ENCODE results near the gene CDH23.

The CDH23 gene

DNA sequence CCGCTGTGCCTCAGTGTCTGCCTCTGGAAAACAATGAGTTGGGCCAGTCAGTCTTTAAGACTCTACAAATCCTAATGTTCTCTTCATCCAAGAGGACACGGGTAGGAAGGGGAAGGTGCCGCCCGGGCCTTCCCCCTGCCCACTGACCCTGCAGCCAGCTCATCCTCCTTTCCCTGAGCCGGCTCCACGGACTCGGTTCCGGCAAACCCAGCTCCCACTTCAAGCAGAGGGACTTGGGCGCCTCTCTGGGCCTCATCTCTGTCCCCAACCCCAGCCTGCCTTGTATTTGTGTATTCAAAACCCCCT is 227.2 kb downstream of the CDH23 start:
- TF ChIP-seq ESRRG (CRISPR knock-in tag; IDR thresholded peaks at IDR 0.05) (no peak), ZFP30 (CRISPR knock-in tag; IDR thresholded peaks at IDR 0.05) (no peak), GLIS3 (CRISPR knock-in tag; IDR thresholded peaks at IDR 0.05) (no peak), TSHZ2 (CRISPR knock-in tag; IDR thresholded peaks at IDR 0.05) (no peak), RARB (CRISPR knock-in tag; IDR thresholded peaks at IDR 0.05) (no peak), PPARA (CRISPR knock-in tag; IDR thresholded peaks at IDR 0.05; ENCODE audit: borderline replicate concordance) (no peak)

GRCh38 chr10:71625445-71626175 is 228.9 kb downstream of the CDH23 start:
- no peak for TF ChIP-seq ARNTL (CRISPR knock-in tag; IDR thresholded peaks at IDR 0.05; ENCODE audit: borderline replicate concordance, low read depth)
- ATAC-seq, result no peak

More for the DNA sequence above, 227.2 kb downstream of the CDH23 start:
- no peak for ATAC-seq

GRCh38 chr10:71627230-71627939 is 230.7 kb downstream of the CDH23 start:
- ATAC-seq, result no peak
- TF ChIP-seq ZNF8 (CRISPR knock-in tag; IDR thresholded peaks at IDR 0.05) (no peak), PPARA (CRISPR knock-in tag; IDR thresholded peaks at IDR 0.05; ENCODE audit: borderline replicate concordance) (no peak), ZNF565 (CRISPR knock-in tag; conservative IDR thresholded peaks at IDR 0.05; ENCODE audit: low read depth) (no peak)

DNA sequence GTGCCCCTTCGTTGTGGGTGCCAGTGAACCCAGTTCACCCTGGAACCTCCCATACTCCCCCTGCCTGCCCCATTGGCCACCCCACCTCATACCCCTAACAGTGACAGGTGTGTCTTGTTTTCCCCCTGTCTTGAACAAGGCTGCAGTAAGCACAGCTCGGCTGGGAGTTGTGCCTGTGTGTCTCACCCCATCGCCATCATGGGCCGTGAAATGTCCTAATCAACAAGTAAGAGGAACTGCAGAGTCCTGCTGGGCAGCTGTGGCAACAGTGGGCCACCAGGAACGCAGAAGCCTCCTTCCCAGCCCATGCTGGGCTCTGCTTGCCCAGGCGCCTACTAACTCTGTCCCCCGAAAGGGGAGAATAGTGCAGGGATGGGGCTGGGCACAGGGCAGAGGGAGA is 231.2 kb downstream of the CDH23 start:
- ATAC-seq, result no peak
- no peak for TF ChIP-seq ZNF70 (CRISPR knock-in tag; IDR thresholded peaks at IDR 0.05)
- no peak for TF ChIP-seq POU6F1 (CRISPR knock-in tag; IDR thresholded peaks at IDR 0.05; ENCODE audit: borderline replicate concordance, low read depth)
- TF ChIP-seq ZFP30 (CRISPR knock-in tag; IDR thresholded peaks at IDR 0.05), result no peak
- no peak for TF ChIP-seq ESRRG (CRISPR knock-in tag; IDR thresholded peaks at IDR 0.05)
- TF ChIP-seq ZNF565 (CRISPR knock-in tag; conservative IDR thresholded peaks at IDR 0.05; ENCODE audit: low read depth), result no peak
- TF ChIP-seq, protein P1, sequence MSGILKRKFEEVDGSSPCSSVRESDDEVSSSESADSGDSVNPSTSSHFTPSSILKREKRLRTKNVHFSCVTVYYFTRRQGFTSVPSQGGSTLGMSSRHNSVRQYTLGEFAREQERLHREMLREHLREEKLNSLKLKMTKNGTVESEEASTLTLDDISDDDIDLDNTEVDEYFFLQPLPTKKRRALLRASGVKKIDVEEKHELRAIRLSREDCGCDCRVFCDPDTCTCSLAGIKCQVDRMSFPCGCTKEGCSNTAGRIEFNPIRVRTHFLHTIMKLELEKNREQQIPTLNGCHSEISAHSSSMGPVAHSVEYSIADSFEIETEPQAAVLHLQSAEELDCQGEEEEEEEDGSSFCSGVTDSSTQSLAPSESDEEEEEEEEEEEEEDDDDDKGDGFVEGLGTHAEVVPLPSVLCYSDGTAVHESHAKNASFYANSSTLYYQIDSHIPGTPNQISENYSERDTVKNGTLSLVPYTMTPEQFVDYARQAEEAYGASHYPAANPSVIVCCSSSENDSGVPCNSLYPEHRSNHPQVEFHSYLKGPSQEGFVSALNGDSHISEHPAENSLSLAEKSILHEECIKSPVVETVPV (CRISPR knock-in tag; IDR thresholded peaks at IDR 0.05), result no peak
- no peak for TF ChIP-seq TOX (CRISPR knock-in tag; IDR thresholded peaks at IDR 0.05; ENCODE audit: borderline replicate concordance)
- TF ChIP-seq TSHZ2 (CRISPR knock-in tag; IDR thresholded peaks at IDR 0.05), result no peak
- no peak for TF ChIP-seq ISL1 (CRISPR knock-in tag; IDR thresholded peaks at IDR 0.05)
- no peak for TF ChIP-seq PPARA (CRISPR knock-in tag; IDR thresholded peaks at IDR 0.05; ENCODE audit: borderline replicate concordance)
- no peak for TF ChIP-seq ZNF8 (CRISPR knock-in tag; IDR thresholded peaks at IDR 0.05)
- TF ChIP-seq, protein P2, sequence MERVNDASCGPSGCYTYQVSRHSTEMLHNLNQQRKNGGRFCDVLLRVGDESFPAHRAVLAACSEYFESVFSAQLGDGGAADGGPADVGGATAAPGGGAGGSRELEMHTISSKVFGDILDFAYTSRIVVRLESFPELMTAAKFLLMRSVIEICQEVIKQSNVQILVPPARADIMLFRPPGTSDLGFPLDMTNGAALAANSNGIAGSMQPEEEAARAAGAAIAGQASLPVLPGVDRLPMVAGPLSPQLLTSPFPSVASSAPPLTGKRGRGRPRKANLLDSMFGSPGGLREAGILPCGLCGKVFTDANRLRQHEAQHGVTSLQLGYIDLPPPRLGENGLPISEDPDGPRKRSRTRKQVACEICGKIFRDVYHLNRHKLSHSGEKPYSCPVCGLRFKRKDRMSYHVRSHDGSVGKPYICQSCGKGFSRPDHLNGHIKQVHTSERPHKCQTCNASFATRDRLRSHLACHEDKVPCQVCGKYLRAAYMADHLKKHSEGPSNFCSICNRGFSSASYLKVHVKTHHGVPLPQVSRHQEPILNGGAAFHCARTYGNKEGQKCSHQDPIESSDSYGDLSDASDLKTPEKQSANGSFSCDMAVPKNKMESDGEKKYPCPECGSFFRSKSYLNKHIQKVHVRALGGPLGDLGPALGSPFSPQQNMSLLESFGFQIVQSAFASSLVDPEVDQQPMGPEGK (CRISPR knock-in tag; IDR thresholded peaks at IDR 0.05; ENCODE audit: borderline replicate concordance), result no peak
- no peak for TF ChIP-seq ZFP3 (CRISPR knock-in tag; IDR thresholded peaks at IDR 0.05)
